HAP-1 (cell line): ENCODE results near the gene TRUB1.

Experiments used
- DNase-seq, 2 experiments: peaks; one replicate each; pipeline ENCODE4 v3.0.0-alpha.2; 2016 to 2020; ENCODE audit warnings: low spot score in 2 of 2
- H3K27me3 ChIP-seq: fragments of 250-450 bp; sonication (Bioruptor Pico); 2 replicates; pipeline ENCODE4 v1.5.1; 2020; ENCODE audit warnings: low read depth, mild to moderate bottlenecking, moderate library complexity
- H3K36me3 ChIP-seq: fragments of 250-450 bp; sonication (Bioruptor Pico); replicated peaks from 2 replicates; pipeline ENCODE4 v1.5.1; 2020; ENCODE audit warnings: mild to moderate bottlenecking
- H3K4me1 ChIP-seq: fragments of 250-450 bp; sonication (Bioruptor Pico); 2 replicates; pipeline ENCODE4 v1.5.1; 2020; ENCODE audit warnings: mild to moderate bottlenecking
- H3K4me3 ChIP-seq: fragments of 250-450 bp; sonication (Bioruptor Pico); 2 replicates; pipeline ENCODE4 v1.5.1; 2020; ENCODE audit warnings: mild to moderate bottlenecking, moderate library complexity
- H3K9me3 ChIP-seq: fragments of 250-450 bp; sonication (Bioruptor Pico); 2 replicates; pipeline ENCODE4 v1.5.1; 2020; ENCODE audit warnings: mild to moderate bottlenecking, moderate library complexity
- in situ Hi-C: fragments of 300-500 bp; cut with MboI; formaldehyde crosslinking; loops from 3 replicates; pipeline ENCODE4 v1.14.3; 2020; ENCODE audit warnings: low sequenced_read_pairs, inconsistent platforms, mixed read lengths

Gene TRUB1

GRCh38 chr10:114970515-114970914 is 32.5 kb downstream of the TRUB1 start:
- H3K27me3 ChIP-seq: no peaks in the 10 kb centered on the region
- no peaks in the 10 kb centered on the region for H3K9me3 ChIP-seq
- H3K36me3 ChIP-seq: peaks cover 12% of the 10 kb centered on the region; the same call in 1 of the 2 replicates
- in situ Hi-C loops: no loop called here
- no peak for DNase-seq
- H3K4me1 ChIP-seq: peaks cover 7% of the 10 kb centered on the region
- H3K4me3 ChIP-seq: no peak overlapping the region

GRCh38 chr10:114973306-114973705 is 35.3 kb downstream of the TRUB1 start:
- no peak overlapping the region for H3K4me3 ChIP-seq
- no peaks in the 10 kb centered on the region for H3K9me3 ChIP-seq
- H3K36me3 ChIP-seq: peaks cover 12% of the 10 kb centered on the region; the same call in 1 of the 2 replicates
- in situ Hi-C loops: no loop called here
- H3K4me1 ChIP-seq: peaks cover 7% of the 10 kb centered on the region; the same call in 1 of the 2 replicates
- no peaks in the 10 kb centered on the region for H3K27me3 ChIP-seq
- DNase-seq: no peak

GRCh38 chr10:114973997-114974396 is 36.0 kb downstream of the TRUB1 start:
- in situ Hi-C loops: no loop called here
- Histone ChIP-seq H3K36me3 (peaks cover 12% of the 10 kb centered on the region; the same call in 1 of the 2 replicates), H3K4me3 (no peak overlapping the region), H3K27me3 (no peaks in the 10 kb centered on the region), H3K9me3 (no peaks in the 10 kb centered on the region), H3K4me1 (peaks cover 7% of the 10 kb centered on the region; the same call in 1 of the 2 replicates)
- no peak for DNase-seq

GRCh38 chr10:114974625-114975024 is 36.6 kb downstream of the TRUB1 start:
- DNase-seq: no peak
- in situ Hi-C loops: no loop called here
- no peaks in the 10 kb centered on the region for H3K9me3 ChIP-seq
- peaks cover 7% of the 10 kb centered on the region; the same call in 1 of the 2 replicates for H3K4me1 ChIP-seq
- H3K4me3 ChIP-seq: no peak overlapping the region
- H3K36me3 ChIP-seq: peaks cover 12% of the 10 kb centered on the region; the same call in 1 of the 2 replicates
- no peaks in the 10 kb centered on the region for H3K27me3 ChIP-seq

- in situ Hi-C loops: no loop called here
- peaks cover 2% of the 10 kb centered on the region; the same call in 1 of the 2 replicates for H3K4me1 ChIP-seq
- peaks cover 12% of the 10 kb centered on the region; the same call in 1 of the 2 replicates for H3K36me3 ChIP-seq
- H3K9me3 ChIP-seq: no peaks in the 10 kb centered on the region
- no peak for DNase-seq
- no peaks in the 10 kb centered on the region for H3K27me3 ChIP-seq
- H3K4me3 ChIP-seq: no peak overlapping the region
Observed at GRCh38 chr10:114975091-114975490, 37.1 kb downstream of the TRUB1 start.

GRCh38 chr10:114982989-114983388 is 45.0 kb downstream of the TRUB1 start:
- no peaks in the 10 kb centered on the region for H3K27me3 ChIP-seq
- in situ Hi-C loops: no loop called here
- no peaks in the 10 kb centered on the region; the same call in 1 of the 2 replicates for H3K36me3 ChIP-seq
- H3K9me3 ChIP-seq: peaks cover 2% of the 10 kb centered on the region
- H3K4me3 ChIP-seq: no peak overlapping the region
- H3K4me1 ChIP-seq: no peaks in the 10 kb centered on the region
- DNase-seq: no peak

GRCh38 chr10:114987995-114988394 is 50.0 kb downstream of the TRUB1 start:
- Histone ChIP-seq H3K36me3 (no peaks in the 10 kb centered on the region; the same call in 1 of the 2 replicates), H3K4me1 (no peaks in the 10 kb centered on the region), H3K4me3 (no peak overlapping the region), H3K9me3 (peaks cover 2% of the 10 kb centered on the region), H3K27me3 (no peaks in the 10 kb centered on the region)
- in situ Hi-C loops: no loop called here
- no peak for DNase-seq

- in situ Hi-C loops: no loop called here
- H3K27me3 ChIP-seq: no peaks in the 10 kb centered on the region
- DNase-seq: no peak
- H3K36me3 ChIP-seq: no peaks in the 10 kb centered on the region
- H3K4me3 ChIP-seq: no peak overlapping the region
- no peaks in the 10 kb centered on the region for H3K4me1 ChIP-seq
- no peaks in the 10 kb centered on the region for H3K9me3 ChIP-seq
Observed at GRCh38 chr10:114990586-114990985, 52.6 kb downstream of the TRUB1 start.

GRCh38 chr10:114990991-114991390 is 53.0 kb downstream of the TRUB1 start:
- no peak for DNase-seq

GRCh38 chr10:114992189-114992775 is 54.3 kb downstream of the TRUB1 start:
- Histone ChIP-seq H3K4me3 (no peak overlapping the region), H3K36me3 (no peaks in the 10 kb centered on the region)
- in situ Hi-C loops: no loop called here

More at GRCh38 chr10:114990991-114991390, 53.0 kb downstream of the TRUB1 start:
- H3K4me1 ChIP-seq: no peaks in the 10 kb centered on the region
- no peaks in the 10 kb centered on the region for H3K27me3 ChIP-seq
- in situ Hi-C loops: no loop called here
- H3K36me3 ChIP-seq: no peaks in the 10 kb centered on the region
- no peak overlapping the region for H3K4me3 ChIP-seq
- H3K9me3 ChIP-seq: no peaks in the 10 kb centered on the region

GRCh38 chr10:114995468-114996247 is 57.7 kb downstream of the TRUB1 start:
- DNase-seq: no peak
- no peak overlapping the region for H3K4me3 ChIP-seq
- H3K4me1 ChIP-seq: no peaks in the 10 kb centered on the region
- no peaks in the 10 kb centered on the region for H3K9me3 ChIP-seq
- H3K36me3 ChIP-seq: no peaks in the 10 kb centered on the region
- H3K27me3 ChIP-seq: no peaks in the 10 kb centered on the region
- in situ Hi-C loops: no loop called here

More at GRCh38 chr10:114992189-114992775, 54.3 kb downstream of the TRUB1 start:
- DNase-seq: no peak
- H3K9me3 ChIP-seq: no peaks in the 10 kb centered on the region
- H3K27me3 ChIP-seq: no peaks in the 10 kb centered on the region
- no peaks in the 10 kb centered on the region for H3K4me1 ChIP-seq

GRCh38 chr10:114996542-114996941 is 58.5 kb downstream of the TRUB1 start:
- DNase-seq: no peak
- in situ Hi-C loops: no loop called here
- no peak overlapping the region for H3K4me3 ChIP-seq
- H3K9me3 ChIP-seq: no peaks in the 10 kb centered on the region
- H3K36me3 ChIP-seq: no peaks in the 10 kb centered on the region
- H3K4me1 ChIP-seq: no peaks in the 10 kb centered on the region
- H3K27me3 ChIP-seq: no peaks in the 10 kb centered on the region

- in situ Hi-C loops: no loop called here
- Histone ChIP-seq H3K27me3 (no peaks in the 10 kb centered on the region), H3K4me1 (no peaks in the 10 kb centered on the region), H3K4me3 (no peak overlapping the region), H3K9me3 (no peaks in the 10 kb centered on the region), H3K36me3 (no peaks in the 10 kb centered on the region)
- DNase-seq: no peak
Observed at GRCh38 chr10:114998993-114999392, 61.0 kb downstream of the TRUB1 start.
